Stimulated activated CD8-positive, alpha-beta memory T cell treated with anti-CD3 and anti-CD28 coated beads, Interleukin-4, amount 100 ng/mL, for 24 hours (primary cell): ENCODE measurements around the gene SMG9.
"Not testable (repeated sequence)": the region's sequence is repeated elsewhere in the genome, so short reads cannot be mapped to it uniquely, and the experiment has no call there.

Source experiments
- DNase-seq: peaks from one replicate; pipeline ENCODE4 v3.0.0-alpha.2; 2020; ENCODE audit warnings: low read depth

Gene SMG9

GRCh38 chr19:43779820-43780219 lies 25.1 kb upstream of the SMG9 start:
- no peak for DNase-seq

GRCh38 chr19:43779147-43779819 lies 24.5 kb upstream of the SMG9 start:
- no peak for DNase-seq

DNA sequence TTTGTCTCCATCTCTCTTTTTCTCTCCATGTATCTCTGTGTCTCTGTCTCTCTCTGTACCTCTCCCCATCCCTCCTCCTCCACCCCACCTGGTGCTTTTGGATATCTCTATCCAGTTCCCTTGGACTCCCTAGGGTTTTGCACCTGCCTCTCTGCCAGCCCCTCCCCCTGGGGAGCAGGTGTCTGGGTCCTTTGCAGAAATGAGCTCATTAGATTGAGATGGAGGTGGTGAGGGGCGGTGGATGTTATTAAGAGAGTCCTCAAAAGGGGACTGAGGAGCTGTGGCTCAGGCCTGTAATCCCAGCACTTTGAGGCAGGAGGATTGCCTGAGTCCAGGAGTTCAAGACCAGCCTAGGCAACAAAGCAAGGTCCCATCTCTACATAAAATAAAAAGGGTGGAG lies 23.9 kb upstream of the SMG9 start:
- no peak for DNase-seq

DNA sequence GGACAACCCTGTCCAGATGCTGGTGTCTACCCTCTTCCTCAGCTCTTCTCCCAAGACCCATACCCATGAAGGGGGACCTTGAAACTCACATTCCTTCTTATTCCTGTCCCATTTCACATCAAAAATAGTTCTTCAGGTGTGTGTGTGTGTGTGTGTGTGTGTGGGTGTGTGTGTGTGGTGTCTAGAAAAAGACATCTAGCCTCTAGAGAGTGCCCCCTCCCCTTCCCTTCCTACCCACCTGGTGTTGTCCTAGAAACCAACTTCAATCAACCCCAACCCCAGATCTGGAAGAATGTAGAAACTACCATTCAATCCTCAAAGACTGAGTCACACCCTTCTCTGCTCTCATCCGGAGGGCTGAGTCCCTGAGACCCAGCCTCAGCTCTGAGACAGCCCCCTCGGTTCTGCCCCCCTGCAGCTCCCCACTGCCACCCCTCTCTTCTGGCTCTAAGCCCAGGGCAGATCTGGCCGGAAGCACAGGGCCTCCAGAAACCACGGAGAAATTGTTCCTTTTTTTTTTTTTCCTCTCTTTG lies 22.5 kb upstream of the SMG9 start:
- DNase-seq, result no peak

DNA sequence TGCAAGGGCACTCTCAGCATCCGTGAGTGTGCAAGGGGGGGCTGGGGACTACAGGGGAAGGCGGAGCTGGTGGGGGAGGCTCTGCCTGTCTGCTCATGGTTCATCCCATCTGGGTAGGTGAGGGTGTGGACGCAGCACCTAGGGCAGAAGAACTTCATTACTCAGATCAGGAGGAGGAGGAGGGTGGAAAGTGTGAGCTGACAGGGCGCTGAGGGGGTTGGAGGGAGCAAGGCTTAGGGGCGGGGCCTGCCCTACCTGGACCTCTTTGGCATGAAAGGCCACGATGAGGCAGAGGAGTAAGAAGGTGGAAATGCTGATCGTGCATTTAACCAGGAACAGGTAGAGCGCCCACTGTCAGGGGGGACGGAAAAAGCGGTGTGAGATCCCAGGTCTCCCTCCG lies 21.5 kb upstream of the SMG9 start:
- peak; percentile 49 for DNase-seq

DNA sequence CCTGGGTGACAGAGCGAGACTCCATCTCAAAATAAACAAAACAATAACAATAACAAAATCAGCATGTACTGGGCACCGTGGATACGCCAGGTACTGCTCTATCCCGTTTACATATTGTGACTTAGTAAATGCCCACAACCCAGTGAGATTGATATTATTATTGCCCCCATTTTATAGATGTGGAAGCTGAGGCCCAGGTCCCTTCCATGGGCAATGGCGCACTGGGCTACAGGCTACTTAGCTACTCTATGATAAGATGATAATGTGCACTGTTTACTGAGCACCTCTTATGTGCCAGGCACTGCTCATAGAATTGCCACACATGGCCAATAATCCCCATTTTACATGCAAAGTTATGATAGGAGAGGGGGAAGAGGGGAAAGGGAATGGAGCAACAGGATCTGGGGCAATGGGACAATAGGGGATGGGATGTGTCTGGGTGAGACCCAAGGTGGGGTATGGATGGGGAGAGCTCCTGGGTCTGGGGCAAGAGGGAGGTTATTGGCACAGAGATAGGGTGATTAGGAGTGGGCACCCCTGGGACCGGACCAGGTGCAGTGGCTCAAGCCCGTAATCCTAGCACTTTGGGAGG lies 20.6 kb upstream of the SMG9 start:
- DNase-seq, result no peak

DNA sequence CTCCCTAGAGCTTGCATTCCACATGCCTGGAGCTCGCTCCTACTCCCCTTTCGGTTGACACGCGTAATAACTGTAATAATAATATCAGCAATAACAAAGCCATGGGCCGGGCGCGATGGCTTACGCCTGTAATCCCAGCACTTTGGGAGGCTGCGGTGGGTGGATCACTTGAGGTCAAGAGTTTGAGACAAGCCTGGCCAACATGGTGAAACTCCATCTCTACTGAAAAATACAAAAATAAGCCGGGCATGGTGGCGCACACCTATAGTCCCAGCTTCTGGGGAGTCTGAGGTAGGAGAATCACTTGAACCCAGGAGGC lies 20.1 kb upstream of the SMG9 start:
- DNase-seq, result not testable (repeated sequence)

GRCh38 chr19:43774103-43774939 lies 19.6 kb upstream of the SMG9 start:
- no peak for DNase-seq

GRCh38 chr19:43773725-43774102 lies 19.0 kb upstream of the SMG9 start:
- no peak for DNase-seq

- DNase-seq, result no peak
Measured at GRCh38 chr19:43769256-43769655, 14.5 kb upstream of the SMG9 start.

GRCh38 chr19:43768273-43769050 lies 13.7 kb upstream of the SMG9 start:
- no peak for DNase-seq

GRCh38 chr19:43767818-43768217 lies 13.1 kb upstream of the SMG9 start:
- no peak for DNase-seq

GRCh38 chr19:43767316-43767715 lies 12.6 kb upstream of the SMG9 start:
- no peak for DNase-seq

DNA sequence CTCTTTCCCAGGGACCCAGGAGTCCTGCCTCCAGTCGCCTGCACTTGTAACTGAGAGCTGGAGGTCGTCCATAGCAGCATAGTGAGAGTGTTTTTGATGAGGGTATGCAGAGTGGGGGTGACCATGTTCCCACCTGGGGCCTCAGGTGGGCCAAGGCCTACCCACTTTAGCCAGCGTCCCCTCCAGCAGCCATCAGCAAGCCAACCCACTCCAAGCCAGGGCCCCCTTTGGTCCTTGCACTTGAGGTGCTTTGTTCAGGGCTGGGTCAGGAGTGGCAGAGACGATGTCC lies 11.9 kb upstream of the SMG9 start:
- DNase-seq, result no peak

GRCh38 chr19:43765109-43765876 lies 10.5 kb upstream of the SMG9 start:
- DNase-seq, result peak; percentile 60

- not testable (repeated sequence) for DNase-seq
Measured at GRCh38 chr19:43764684-43765083, 9.9 kb upstream of the SMG9 start.

DNA sequence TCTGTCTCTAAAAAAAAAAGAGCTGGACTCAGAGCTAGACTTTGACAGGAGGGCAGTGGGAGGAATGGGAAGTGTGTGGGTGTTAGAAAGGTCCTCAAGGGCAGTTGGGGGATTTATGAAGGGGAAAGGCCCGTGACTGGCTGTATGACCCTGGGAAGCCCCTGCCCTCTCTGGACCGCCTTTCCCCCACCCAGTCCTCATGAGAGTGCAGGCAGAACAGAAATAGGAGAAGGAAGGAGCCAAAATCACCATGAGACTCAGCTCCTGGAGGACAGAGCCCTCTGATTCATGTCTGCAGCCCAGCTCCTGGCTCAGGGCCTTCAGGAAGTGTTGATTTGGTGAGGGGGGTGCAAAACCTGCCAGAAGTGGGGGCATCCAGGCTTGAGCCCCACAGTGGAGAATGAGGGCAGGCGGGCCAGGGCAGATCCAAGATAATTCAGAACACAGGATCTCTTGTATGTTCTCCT lies 8.7 kb upstream of the SMG9 start:
- no peak for DNase-seq

DNA sequence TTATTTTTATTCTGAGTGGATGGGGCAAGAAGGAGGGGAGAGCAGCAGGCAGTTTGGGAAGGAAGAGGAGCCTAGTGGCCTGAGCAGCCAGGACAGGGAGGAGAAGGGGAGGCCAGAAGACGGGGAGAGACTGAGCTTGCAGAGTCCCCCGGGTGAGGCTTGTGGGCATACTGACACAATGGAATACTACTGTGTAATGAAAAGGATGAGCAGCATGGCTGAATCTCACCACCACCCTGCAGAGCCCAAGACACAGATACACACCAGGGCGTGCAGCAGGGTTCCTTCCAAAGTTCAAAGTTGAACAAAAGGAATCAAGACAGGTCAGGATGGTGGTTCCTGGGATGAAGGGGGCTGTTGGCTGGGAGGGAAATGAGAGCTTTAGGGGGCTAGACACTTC lies 8.1 kb upstream of the SMG9 start:
- no peak for DNase-seq

DNA sequence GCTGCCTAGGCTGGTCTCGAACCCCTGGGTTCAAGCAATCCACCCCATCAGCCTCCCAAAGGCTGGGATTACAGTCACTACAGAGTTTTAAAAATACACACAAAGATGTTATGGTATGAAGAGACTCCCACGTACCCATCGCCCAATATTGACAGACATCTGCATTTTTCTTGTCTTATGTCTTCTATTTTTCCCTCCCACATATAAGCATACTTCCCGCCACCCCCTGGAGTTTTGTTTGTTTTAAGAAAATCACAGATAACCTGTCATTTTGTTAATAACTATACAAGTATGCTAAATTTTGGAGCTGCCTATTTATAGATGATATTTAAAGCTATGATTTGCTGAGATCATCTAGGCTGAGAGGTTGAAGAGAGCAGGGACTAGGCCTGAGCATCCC lies 6.2 kb upstream of the SMG9 start:
- no peak for DNase-seq

DNA sequence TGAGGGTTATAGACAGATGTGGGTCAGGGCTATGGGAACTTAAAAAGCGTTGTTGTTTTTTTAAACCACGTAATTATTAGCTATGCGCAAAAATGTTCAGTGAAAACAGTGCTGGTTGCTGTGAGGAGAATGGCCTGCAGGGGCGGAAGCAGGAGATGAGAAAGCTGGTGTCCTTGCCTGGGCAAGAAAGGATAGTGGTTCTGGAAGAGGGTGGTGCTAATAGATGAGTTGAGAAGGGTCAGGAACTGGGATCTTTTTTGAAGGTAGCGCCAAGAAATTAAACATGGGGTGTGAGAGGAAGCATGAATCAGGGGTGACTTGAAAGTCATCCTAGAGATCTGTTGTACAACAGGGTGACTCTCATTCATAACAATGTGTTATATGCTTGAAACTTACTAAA lies 4.8 kb upstream of the SMG9 start:
- DNase-seq, result no peak

- peak; percentile 68 for DNase-seq
Measured at GRCh38 chr19:43755256-43755801, 567 bp upstream of the SMG9 start.

DNA sequence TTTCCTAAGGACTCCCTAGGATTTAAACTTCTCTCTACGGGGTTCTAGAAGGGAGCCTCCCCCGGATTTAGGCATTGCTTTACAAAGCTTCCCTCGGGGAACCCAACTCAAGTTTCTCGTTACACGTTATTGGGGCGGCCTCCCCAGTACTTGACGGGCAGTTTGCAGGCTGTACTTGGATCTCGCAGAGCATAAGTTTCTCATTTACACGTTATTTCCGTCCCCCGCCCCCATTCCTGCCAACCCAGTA lies 584 bp downstream of the SMG9 start:
- DNase-seq, result no peak
